H9 (cell line): Measurements from ENCODE around the gene CALHM3. TPM values are rescaled to one million over a fixed set of nuclear protein-coding genes. Genes with fewer than 3 reads are reported as not detected.

Experiments
- DNase-seq: peaks from one replicate; pipeline ENCODE4 v3.0.0-alpha.2; 2017
- H2AFZ ChIP-seq: one replicate; pipeline ENCODE4 v1.6.1; 2013; ENCODE audit warnings: mild to moderate bottlenecking, low read length, control low read depth, moderate library complexity
- H2AK5ac ChIP-seq: 2 replicates; pipeline ENCODE4 v1.6.1; 2013; ENCODE audit warnings: low read length, control low read depth, mixed read lengths; ENCODE audit not compliant: insufficient read length
- H2BK120ac ChIP-seq: one replicate; pipeline ENCODE4 v1.6.1; 2013; ENCODE audit warnings: low read depth, mild to moderate bottlenecking, low read length, control low read depth, inconsistent platforms; ENCODE audit not compliant: poor library complexity, severe bottlenecking
- H2BK12ac ChIP-seq: 2 replicates; pipeline ENCODE4 v1.6.1; 2013; ENCODE audit warnings: low read length, control low read depth, mixed read lengths, low read depth; ENCODE audit not compliant: insufficient read length
- H2BK15ac ChIP-seq: 2 replicates; pipeline ENCODE4 v1.6.1; 2013; ENCODE audit warnings: low read depth, low read length, control low read depth
- H2BK20ac ChIP-seq: one replicate; pipeline ENCODE4 v1.6.1; 2013; ENCODE audit warnings: low read depth, mild to moderate bottlenecking, low read length, control low read depth, inconsistent platforms; ENCODE audit not compliant: poor library complexity, severe bottlenecking
- H2BK5ac ChIP-seq: 2 replicates; pipeline ENCODE4 v1.6.1; 2013; ENCODE audit warnings: low read length, control low read depth, mixed read lengths; ENCODE audit not compliant: insufficient read length
- H3K14ac ChIP-seq: 2 replicates; pipeline ENCODE4 v1.6.1; 2013; ENCODE audit warnings: low read length, control low read depth; ENCODE audit not compliant: insufficient read depth
- H3K18ac ChIP-seq: 2 replicates; pipeline ENCODE4 v1.6.1; 2013; ENCODE audit warnings: low read depth, mild to moderate bottlenecking, mixed read lengths, low read length, control low read depth; ENCODE audit not compliant: insufficient read length
- H3K23ac ChIP-seq: 2 replicates; pipeline ENCODE4 v1.6.1; 2013; ENCODE audit warnings: low read length, control low read depth, mixed read lengths, low read depth; ENCODE audit not compliant: insufficient read length
- H3K23me2 ChIP-seq: 2 replicates; pipeline ENCODE4 v1.6.1; 2013; ENCODE audit warnings: low read depth, mild to moderate bottlenecking, mixed read lengths, low read length, control low read depth; ENCODE audit not compliant: insufficient read length, poor library complexity, severe bottlenecking
- H3K27ac ChIP-seq: 2 replicates; pipeline ENCODE4 v1.5.1; 2013; ENCODE audit warnings: low read length, control low read depth, mixed read lengths, low read depth; ENCODE audit not compliant: insufficient read length
- H3K27me3 ChIP-seq: 2 replicates; pipeline ENCODE4 v1.6.1; 2013; ENCODE audit warnings: low read length, control low read depth, inconsistent platforms; ENCODE audit not compliant: insufficient read depth
- H3K4ac ChIP-seq: 2 replicates; pipeline ENCODE4 v1.6.1; 2013; ENCODE audit warnings: low read depth, mild to moderate bottlenecking, control low read depth, inconsistent platforms, low read length, moderate library complexity
- H3K4me1 ChIP-seq: 2 replicates; pipeline ENCODE4 v1.6.1; 2013; ENCODE audit warnings: low read length, control low read depth, inconsistent platforms; ENCODE audit not compliant: insufficient read depth
- H3K4me2 ChIP-seq: 2 replicates; pipeline ENCODE4 v1.6.1; 2013; ENCODE audit warnings: low read length, control low read depth, mixed read lengths; ENCODE audit not compliant: insufficient read length, insufficient read depth
- H3K56ac ChIP-seq: 2 replicates; pipeline ENCODE4 v1.6.1; 2013; ENCODE audit warnings: low read depth, mild to moderate bottlenecking, mixed read lengths, low read length, control low read depth; ENCODE audit not compliant: insufficient read length
- H3K79me1 ChIP-seq: 2 replicates; pipeline ENCODE4 v1.6.1; 2013; ENCODE audit warnings: low read depth, mild to moderate bottlenecking, moderate library complexity, low read length, control low read depth, inconsistent platforms; ENCODE audit not compliant: insufficient read depth, poor library complexity, severe bottlenecking
- H3K79me2 ChIP-seq: 2 replicates; pipeline ENCODE4 v1.6.1; 2013; ENCODE audit warnings: low read length, control low read depth, inconsistent platforms; ENCODE audit not compliant: insufficient read depth
- H3K9ac ChIP-seq: 2 replicates; pipeline ENCODE4 v1.6.1; 2013; ENCODE audit warnings: low read length, control low read depth, mixed read lengths; ENCODE audit not compliant: insufficient read length; ENCODE audit errors: extremely low read depth
- H3K9me3 ChIP-seq: one replicate; pipeline ENCODE4 v1.6.1; 2013; ENCODE audit warnings: low read depth, low read length, inconsistent platforms; ENCODE audit not compliant: control insufficient read depth
- H3T11ph ChIP-seq: one replicate; pipeline ENCODE4 v1.6.1; 2013; ENCODE audit warnings: mild to moderate bottlenecking, low read length, control low read depth, inconsistent platforms
- H4K20me1 ChIP-seq: one replicate; pipeline ENCODE4 v1.6.1; 2013; ENCODE audit not compliant: control insufficient read depth, insufficient read length, insufficient read depth
- H4K5ac ChIP-seq: 2 replicates; pipeline ENCODE4 v1.6.1; 2013; ENCODE audit warnings: low read depth, mild to moderate bottlenecking, mixed read lengths, low read length, control low read depth; ENCODE audit not compliant: insufficient read length
- H4K8ac ChIP-seq: replicated peaks from 2 replicates; pipeline ENCODE4 v1.6.1; 2013; ENCODE audit warnings: low read length, control low read depth, mixed read lengths, low read depth; ENCODE audit not compliant: insufficient read length
- H4K91ac ChIP-seq: 2 replicates; pipeline ENCODE4 v1.6.1; 2013; ENCODE audit warnings: low read depth, mild to moderate bottlenecking, moderate library complexity, mixed read lengths, low read length, control low read depth; ENCODE audit not compliant: insufficient read length
- H3K27ac Mint-ChIP-seq, 3 experiments: 2 replicates in 2 of 3; 3 replicates in 1 of 3; pipeline ENCODE4 v1.8.0; 2020 to 2021; ENCODE audit warnings: mixed read lengths in 3 of 3, mild to moderate bottlenecking in 1 of 3, moderate library complexity in 1 of 3
- H3K27me3 Mint-ChIP-seq: 2 replicates; pipeline ENCODE4 v1.8.0; 2021; ENCODE audit warnings: low read depth, mild to moderate bottlenecking, moderate library complexity, mixed read lengths
- H3K36me3 Mint-ChIP-seq, 3 experiments: 2 replicates in 2 of 3; 3 replicates in 1 of 3; pipeline ENCODE4 v1.8.0; 2020 to 2021; ENCODE audit warnings: low read depth in 3 of 3, mixed read lengths in 3 of 3; ENCODE audit not compliant: insufficient read depth in 1 of 3
- H3K4me1 Mint-ChIP-seq, 2 experiments: 2 replicates each; pipeline ENCODE4 v1.8.0; 2020; ENCODE audit warnings: mixed read lengths in 2 of 2
- H3K4me3 Mint-ChIP-seq, 2 experiments: 2 replicates in 1 of 2; 3 replicates in 1 of 2; pipeline ENCODE4 v1.8.0; 2020 to 2021; ENCODE audit warnings: mild to moderate bottlenecking in 2 of 2, mixed read lengths in 2 of 2, moderate library complexity in 1 of 2
- H3K9me3 Mint-ChIP-seq, 2 experiments: 2 replicates in 1 of 2; 3 replicates in 1 of 2; pipeline ENCODE4 v1.8.0; 2020; ENCODE audit warnings: mild to moderate bottlenecking in 2 of 2, mixed read lengths in 2 of 2, moderate library complexity in 1 of 2
- CTCF ChIP-seq: fragments of 200-600 bp; sonication (generic); conservative IDR thresholded peaks from 3 replicates; pipeline ENCODE4 v1.8.0; 2021; ENCODE audit warnings: antibody characterized with exemption, mild to moderate bottlenecking
- WGBS: extraction: QIAGEN DNeasy Blood & Tissue Kit; methylation state at CpG from one replicate; pipeline ENCODE4 v1.1.7; 2013; ENCODE audit warnings: missing lambda C conversion rate, low lambda C conversion rate, mixed read lengths; ENCODE audit not compliant: insufficient read length; ENCODE audit errors: extremely low coverage; 5-methylcytosine and 5-hydroxymethylcytosine counted together
- total RNA-seq: library from RNA; stranded (reverse); gene quantifications from 2 replicates; pipeline ENCODE4 v1.2.1, GENCODE V29; 2021

Gene CALHM3
- total RNA-seq, 1 experiment from 2014 or later = not detected

- H3K27me3 Mint-ChIP-seq = no peaks in the 10 kb centered on the region
These were observed 38.4 kb upstream of the CALHM3 start for GRCh38 chr10:103517234-103518085.

More at GRCh38 chr10:103517234-103518085, 38.4 kb upstream of the CALHM3 start:
- Mint-ChIP-seq H3K9me3 (peaks cover 0 to 6% of the 10 kb centered on the region in 2 experiments; a peak in 3 of 5 replicates), H3K4me1 (peaks cover 14 to 16% of the 10 kb centered on the region in 2 experiments), H3K36me3 (no peaks in the 10 kb centered on the region), H3K4me3 (no peak overlapping the region), H3K27ac (no peak overlapping the region)
- WGBS = no CpG with 5 or more reads among the region's 5 CpGs
- Histone ChIP-seq H3K79me1 (no peaks in the 10 kb centered on the region), H2BK5ac (no peak overlapping the region), H2BK12ac (no peak overlapping the region), H4K91ac (no peak overlapping the region), H3K4ac (no peak overlapping the region), H3K14ac (no peak overlapping the region), H3K27me3 (no peaks in the 10 kb centered on the region), H3K4me1 (no peaks in the 10 kb centered on the region; the same call in 1 of the 2 replicates), H2BK120ac (no peak overlapping the region), H4K8ac (no peak overlapping the region), H3K18ac (no peak overlapping the region), H3K27ac (no peak overlapping the region), H4K5ac (no peak overlapping the region), H2AFZ (no peak overlapping the region), H3K23me2 (no peaks in the 10 kb centered on the region), H2BK15ac (no peak overlapping the region), H3K9ac (no peak overlapping the region), H3K4me2 (no peak overlapping the region), H3K9me3 (no peaks in the 10 kb centered on the region), H2BK20ac (no peak overlapping the region), H3K56ac (no peak overlapping the region), H3K79me2 (no peaks in the 10 kb centered on the region), H3T11ph (no peak overlapping the region), H4K20me1 (no peaks in the 10 kb centered on the region), H3K23ac (no peak overlapping the region), H2AK5ac (no peak overlapping the region)
- DNase-seq = no peak
- no peak for TF ChIP-seq CTCF
